ENCODE data around the gene PTGES3L.
"Not testable (repeated sequence)": the region's sequence is repeated elsewhere in the genome, so short reads cannot be mapped to it uniquely, and the experiment has no call there.

The PTGES3L gene

GRCh38 chr17:42999003-42999525, 19.2 kb upstream of the PTGES3L start:
- Histone ChIP-seq H3K9ac (ENCODE audit: low read depth, low read length) (peak overlapping the region; percentile 81), H3K4me1 (ENCODE audit: insufficient read depth, low read length) (peaks cover 15% of the 10 kb centered on the region; the same call in 1 of the 2 replicates), H3K36me3 (ENCODE audit: insufficient read depth, low read length) (peaks cover 31% of the 10 kb centered on the region), H3K9me3 (ENCODE audit: control insufficient read depth, insufficient read depth, low read length) (no peaks in the 10 kb centered on the region)

GRCh38 chr17:42997984-42998938, 18.4 kb upstream of the PTGES3L start, which contains the start of gene RPL27:
RPL27 (plus strand) TSS chr17:42998419; CDS start chr17:42998751, 332 bp downstream.
- Histone ChIP-seq H3K36me3 (ENCODE audit: insufficient read depth, low read length) (peaks cover 31% of the 10 kb centered on the region), H3K4me1 (ENCODE audit: insufficient read depth, low read length) (peaks cover 15% of the 10 kb centered on the region; the same call in 1 of the 2 replicates), H3K9me3 (ENCODE audit: control insufficient read depth, insufficient read depth, low read length) (no peaks in the 10 kb centered on the region), H3K9ac (ENCODE audit: low read depth, low read length) (peak within 1 kb of the TSS; percentile 81)

DNA sequence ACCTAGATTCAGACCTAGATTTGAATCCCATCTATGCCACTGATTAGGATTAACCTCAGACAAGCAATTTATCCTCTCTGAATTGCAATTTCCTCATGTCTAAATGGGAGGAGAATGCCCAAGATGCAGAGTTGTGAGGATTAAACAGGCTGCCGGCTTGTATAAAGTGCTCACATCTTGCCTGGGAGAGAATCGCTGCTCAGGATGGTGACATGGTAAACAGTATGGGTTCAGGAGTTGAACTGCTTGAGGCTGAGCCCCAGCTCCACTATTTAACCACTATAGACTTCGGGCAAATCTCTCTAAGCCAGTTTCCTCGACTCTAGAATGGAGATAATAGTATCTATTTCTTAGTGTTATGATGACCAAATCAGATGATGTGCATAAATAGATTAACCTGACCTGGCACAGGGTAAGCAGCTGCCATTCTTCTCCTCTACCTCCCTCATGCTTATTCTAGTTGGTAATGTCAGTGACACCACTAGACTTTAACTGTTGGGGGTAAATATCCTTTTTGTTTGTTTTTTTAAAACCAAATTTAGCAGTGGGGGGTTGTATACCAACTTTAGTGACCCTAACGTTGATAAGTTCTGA, 17.6 kb upstream of the PTGES3L start:
- Histone ChIP-seq H3K9me3 (ENCODE audit: control insufficient read depth, insufficient read depth, low read length) (no peaks in the 10 kb centered on the region), H3K36me3 (ENCODE audit: insufficient read depth, low read length) (peaks cover 27% of the 10 kb centered on the region), H3K9ac (ENCODE audit: low read depth, low read length) (peak overlapping the region; percentile 41; the same call in 1 of the 2 replicates), H3K4me1 (ENCODE audit: insufficient read depth, low read length) (peaks cover 15% of the 10 kb centered on the region; the same call in 1 of the 2 replicates)

DNA sequence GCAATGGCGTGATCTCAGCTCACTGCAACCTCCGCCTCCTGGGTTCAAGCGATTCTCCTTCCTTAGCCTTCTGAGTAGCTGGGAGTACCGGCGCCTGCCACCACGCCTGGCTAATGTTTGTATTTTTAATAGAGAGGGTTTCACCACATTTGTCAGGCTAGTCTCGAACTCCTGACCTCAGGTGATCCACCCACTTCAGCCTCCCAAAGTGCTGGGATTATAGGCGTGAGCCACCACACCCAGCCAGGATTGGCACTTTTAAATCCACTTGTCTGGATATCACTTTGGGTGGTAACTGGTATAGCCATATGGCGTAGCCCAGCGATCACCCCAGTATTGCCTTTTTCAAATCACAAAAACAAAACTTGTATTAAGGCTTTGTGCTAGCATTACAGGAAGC, 14.0 kb upstream of the PTGES3L start:
- not testable (repeated sequence) for H3K4me1 ChIP-seq (ENCODE audit: insufficient read depth, low read length); H3K9me3 ChIP-seq (ENCODE audit: control insufficient read depth, insufficient read depth, low read length); H3K9ac ChIP-seq (ENCODE audit: low read depth, low read length)
- peaks cover 22% of the 10 kb centered on the region for H3K36me3 ChIP-seq (ENCODE audit: insufficient read depth, low read length)

DNA sequence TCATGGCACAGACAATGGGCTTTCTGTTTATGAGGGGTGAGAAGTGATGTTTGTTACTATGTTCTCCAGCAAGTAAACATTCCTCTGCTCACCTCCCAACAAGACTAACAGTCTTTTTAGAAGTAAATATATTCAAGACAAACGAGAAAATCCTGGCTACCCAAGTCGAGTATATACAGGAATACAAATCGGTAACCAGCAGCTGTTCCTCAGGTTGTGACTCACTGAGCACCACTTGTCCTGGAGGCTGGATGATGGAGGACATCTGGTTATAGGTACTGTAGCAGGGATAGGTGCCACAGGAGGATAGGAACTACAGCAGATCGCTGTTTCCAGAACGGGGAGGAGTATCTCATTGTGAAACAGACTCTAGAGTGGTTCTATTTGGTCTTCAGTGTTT, 13.0 kb upstream of the PTGES3L start:
- no peak overlapping the region for H3K9ac ChIP-seq (ENCODE audit: low read depth, low read length)
- H3K9me3 ChIP-seq (ENCODE audit: control insufficient read depth, insufficient read depth, low read length) = no peaks in the 10 kb centered on the region
- peaks cover 30% of the 10 kb centered on the region for H3K36me3 ChIP-seq (ENCODE audit: insufficient read depth, low read length)
- 0 out of 2 replicates have a peak, but pooled peaks cover 5% of the 10 kb centered on the region for H3K4me1 ChIP-seq (ENCODE audit: insufficient read depth, low read length)

DNA sequence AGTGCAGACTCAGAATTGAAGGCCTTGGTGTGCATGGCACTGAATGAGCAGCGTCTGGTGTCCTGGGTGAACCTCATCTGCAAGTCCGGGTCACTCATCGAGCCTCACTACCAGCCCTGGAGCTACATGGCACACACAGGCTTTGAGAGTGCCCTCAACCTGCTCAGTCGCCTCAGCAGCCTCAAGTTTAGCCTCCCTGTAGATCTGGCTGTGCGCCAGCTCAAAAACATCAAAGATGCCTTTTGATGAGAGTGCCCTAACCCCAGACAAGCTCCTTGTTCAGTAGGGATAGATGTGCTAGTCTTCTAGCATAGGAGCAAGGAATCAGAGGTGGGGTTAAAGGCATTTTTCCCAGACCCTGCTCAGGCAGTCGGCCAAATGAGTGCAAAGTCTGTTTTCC, 11.6 kb upstream of the PTGES3L start:
- no peak overlapping the region for H3K9ac ChIP-seq (ENCODE audit: low read depth, low read length)
- H3K36me3 ChIP-seq (ENCODE audit: insufficient read depth, low read length) = peaks cover 32% of the 10 kb centered on the region

GRCh38 chr17:42989726-42990652, 10.1 kb upstream of the PTGES3L start:
- H3K4me1 ChIP-seq (ENCODE audit: insufficient read depth, low read length) = no peaks in the 10 kb centered on the region
- peaks cover 35% of the 10 kb centered on the region for H3K36me3 ChIP-seq (ENCODE audit: insufficient read depth, low read length)
- H3K9ac ChIP-seq (ENCODE audit: low read depth, low read length) = no peak overlapping the region
- H3K9me3 ChIP-seq (ENCODE audit: control insufficient read depth, insufficient read depth, low read length) = no peaks in the 10 kb centered on the region

More for the DNA sequence above, 11.6 kb upstream of the PTGES3L start:
- H3K4me1 ChIP-seq (ENCODE audit: insufficient read depth, low read length) = no peaks in the 10 kb centered on the region
- H3K9me3 ChIP-seq (ENCODE audit: control insufficient read depth, insufficient read depth, low read length) = no peaks in the 10 kb centered on the region

GRCh38 chr17:42989141-42989540, 9.3 kb upstream of the PTGES3L start:
- no peak overlapping the region for H3K9ac ChIP-seq (ENCODE audit: low read depth, low read length)
- no peaks in the 10 kb centered on the region for H3K9me3 ChIP-seq (ENCODE audit: control insufficient read depth, insufficient read depth, low read length)
- peaks cover 35% of the 10 kb centered on the region for H3K36me3 ChIP-seq (ENCODE audit: insufficient read depth, low read length)
- no peaks in the 10 kb centered on the region for H3K4me1 ChIP-seq (ENCODE audit: insufficient read depth, low read length)

DNA sequence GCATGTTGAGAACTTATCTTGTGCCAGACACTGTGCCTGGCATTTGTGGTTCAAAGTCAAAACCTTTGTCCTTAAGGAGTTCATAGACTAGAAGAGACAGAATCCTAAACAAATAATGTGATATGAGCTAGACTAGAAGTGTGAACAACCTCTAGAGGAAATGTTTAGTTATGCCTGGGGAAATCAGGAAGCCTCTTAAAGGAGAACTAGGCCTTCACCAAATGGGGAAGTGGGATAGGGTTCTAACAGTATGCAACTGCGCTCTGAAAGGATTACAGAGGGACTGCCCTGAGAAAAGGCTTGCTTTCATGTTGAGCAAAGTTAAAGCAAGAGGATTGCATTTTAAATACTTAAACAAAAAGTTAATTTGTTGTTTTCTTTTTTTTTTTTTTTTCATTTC, 5.3 kb upstream of the PTGES3L start:
- Histone ChIP-seq H3K36me3 (ENCODE audit: insufficient read depth, low read length) (peaks cover 25% of the 10 kb centered on the region), H3K9ac (ENCODE audit: low read depth, low read length) (no peak overlapping the region), H3K9me3 (ENCODE audit: control insufficient read depth, insufficient read depth, low read length) (no peaks in the 10 kb centered on the region), H3K4me1 (ENCODE audit: insufficient read depth, low read length) (no peaks in the 10 kb centered on the region)

- Histone ChIP-seq H3K9ac (ENCODE audit: low read depth, low read length) (no peak overlapping the region), H3K36me3 (ENCODE audit: insufficient read depth, low read length) (peaks cover 5% of the 10 kb centered on the region), H3K9me3 (ENCODE audit: control insufficient read depth, insufficient read depth, low read length) (no peaks in the 10 kb centered on the region), H3K4me1 (ENCODE audit: insufficient read depth, low read length) (peaks cover 7% of the 10 kb centered on the region)
Observed at GRCh38 chr17:42982266-42982665, 2.4 kb upstream of the PTGES3L start.

- Histone ChIP-seq H3K4me1 (ENCODE audit: insufficient read depth, low read length) (peaks cover 7% of the 10 kb centered on the region), H3K36me3 (ENCODE audit: insufficient read depth, low read length) (peaks cover 3% of the 10 kb centered on the region), H3K9me3 (ENCODE audit: control insufficient read depth, insufficient read depth, low read length) (no peaks in the 10 kb centered on the region), H3K9ac (ENCODE audit: low read depth, low read length) (peak overlapping the region; percentile 87)
Observed at GRCh38 chr17:42980766-42981397, 1.0 kb upstream of the PTGES3L start.

DNA sequence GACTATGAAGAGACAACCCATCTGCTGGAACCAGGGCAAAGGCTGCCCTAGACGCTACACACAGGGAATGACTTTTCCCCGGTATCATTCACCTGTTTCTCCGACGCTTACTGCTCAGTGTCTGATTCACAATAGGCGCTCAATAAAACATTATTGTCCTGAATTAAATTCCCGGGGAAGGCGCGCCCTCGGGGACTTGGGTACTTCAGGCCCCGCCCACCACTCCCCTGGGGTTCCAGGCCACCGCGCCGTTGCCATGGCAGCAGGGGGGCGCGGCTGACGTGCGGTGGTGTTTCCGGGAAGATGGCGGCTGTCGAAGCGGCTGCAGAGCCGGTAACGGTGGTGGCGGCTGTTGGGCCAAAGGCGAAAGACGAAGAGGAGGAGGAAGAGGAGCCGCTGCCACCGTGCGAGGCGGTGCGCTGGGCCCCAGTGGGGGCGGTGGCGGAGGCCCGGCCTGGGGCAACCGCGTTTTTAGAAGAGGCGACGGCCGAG, 440 bp upstream of the PTGES3L start, which contains the start of gene RUNDC1:
RUNDC1 (plus strand) TSS at position 292 of the 492 bp plus-strand sequence; CDS start at position 304, 12 bp downstream.
- Histone ChIP-seq H3K9me3 (ENCODE audit: control insufficient read depth, insufficient read depth, low read length) (no peaks in the 10 kb centered on the region), H3K9ac (ENCODE audit: low read depth, low read length) (peak within 1 kb of the TSS; percentile 87), H3K4me1 (ENCODE audit: insufficient read depth, low read length) (peaks cover 7% of the 10 kb centered on the region), H3K36me3 (ENCODE audit: insufficient read depth, low read length) (peaks cover 3% of the 10 kb centered on the region)

DNA sequence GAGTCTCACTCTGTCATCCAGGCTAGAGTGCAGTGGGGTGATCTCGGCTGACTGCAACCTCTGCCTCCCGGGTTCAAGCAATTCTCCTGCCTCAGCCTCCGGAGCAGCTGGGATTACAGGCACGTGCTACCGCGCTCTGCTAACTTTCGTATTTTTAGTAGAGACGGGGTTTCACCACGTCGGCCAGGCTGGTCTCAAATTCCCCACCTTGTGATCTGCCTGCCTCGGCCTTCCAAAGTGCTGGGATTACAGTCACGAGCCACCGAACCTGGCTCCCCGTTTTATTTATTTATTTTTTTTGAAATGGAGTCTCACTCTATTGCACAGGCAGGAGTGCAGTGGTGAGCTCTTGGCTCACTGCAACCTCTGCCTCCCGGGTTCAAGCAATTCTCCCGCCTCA, 4.2 kb downstream of the PTGES3L start:
- not testable (repeated sequence) for H3K4me1 ChIP-seq (ENCODE audit: insufficient read depth, low read length); H3K36me3 ChIP-seq (ENCODE audit: insufficient read depth, low read length); H3K9ac ChIP-seq (ENCODE audit: low read depth, low read length); H3K9me3 ChIP-seq (ENCODE audit: control insufficient read depth, insufficient read depth, low read length)

Data from ES-I3 (cell line).